Posterior cingulate gyrus (tissue), 11 donors: ENCODE results near the gene USP16.
"Not testable (repeated sequence)": the region's sequence is repeated elsewhere in the genome, so short reads cannot be mapped to it uniquely, and the experiment has no call there.

Experiments
- DNase-seq, 10 donors: peaks; one replicate each; pipeline versions ENCODE4 v3.0.0 to v3.0.0-alpha.2; 2020 to 2021; ENCODE audit warnings: mixed read lengths in 3 of 10
- intact Hi-C: fragments of 100-400 bp; cut with DNase I; formaldehyde crosslinking; loops from one replicate; pipeline ENCODE4 v1.15.1; 2023

Gene USP16

GRCh38 chr21:29030909-29031308 is 6.4 kb downstream of the USP16 start:
- intact Hi-C loops: no loop called here
- no peak for DNase-seq

- no peak for DNase-seq
- intact Hi-C loops: no loop called here
These were observed 8.8 kb downstream of the USP16 start for GRCh38 chr21:29033301-29033700.

GRCh38 chr21:29033871-29034270 is 9.4 kb downstream of the USP16 start:
- intact Hi-C loops: no loop called here
- DNase-seq: no peak

- no peak for DNase-seq
- intact Hi-C loops: no loop called here
These were observed 10.2 kb downstream of the USP16 start for GRCh38 chr21:29034678-29035077.

- DNase-seq: no peak
- intact Hi-C loops: no loop called here
These were observed 27.8 kb downstream of the USP16 start for GRCh38 chr21:29052224-29052623.

DNA sequence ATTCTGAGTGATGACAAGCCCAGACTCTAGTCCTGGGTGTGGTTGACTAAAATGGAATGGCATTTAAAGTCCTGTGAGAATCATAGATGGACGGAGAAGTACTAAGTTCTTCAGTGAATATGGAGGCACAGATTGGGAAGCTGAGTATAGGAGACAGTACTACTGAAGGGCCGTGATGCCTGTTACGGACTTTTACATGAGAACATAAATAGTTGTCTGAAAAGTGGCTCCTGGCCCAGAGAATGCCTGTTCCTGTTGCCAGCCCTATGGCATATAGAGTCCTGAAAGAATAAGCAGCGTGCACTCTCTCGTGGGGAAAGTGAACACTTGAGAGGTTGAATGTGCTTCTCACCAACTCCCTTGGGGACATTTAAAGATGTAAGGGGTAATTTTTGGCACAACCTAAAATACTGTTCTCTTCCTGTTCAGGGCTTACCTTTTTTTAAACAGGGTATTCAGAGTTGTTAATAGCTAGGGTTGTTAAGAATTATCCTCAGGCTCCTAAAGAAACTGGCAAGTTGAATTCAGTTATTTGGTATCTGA is 28.6 kb downstream of the USP16 start:
- DNase-seq: no peak
- intact Hi-C loops: no loop called here

DNA sequence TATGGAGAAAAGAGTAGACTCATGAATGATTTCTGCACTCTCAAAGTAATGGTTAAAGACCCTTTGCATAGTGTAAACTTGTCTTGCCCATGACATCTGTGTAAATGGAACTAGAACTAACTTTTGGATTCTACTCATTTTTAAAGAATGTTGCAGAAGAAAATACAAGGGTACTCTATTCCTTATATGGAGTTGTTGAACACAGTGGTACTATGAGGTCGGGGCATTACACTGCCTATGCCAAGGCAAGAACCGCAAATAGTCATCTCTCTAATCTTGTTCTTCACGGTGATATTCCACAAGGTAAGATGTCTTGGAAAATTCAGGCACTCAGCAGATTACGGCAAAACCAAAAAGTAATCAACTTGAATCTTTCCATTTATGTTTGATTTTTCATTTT is 29.2 kb downstream of the USP16 start:
- DNase-seq: no peak
- intact Hi-C loops: no loop called here

- no peak for DNase-seq
- intact Hi-C loops: no loop called here
These were observed 30.6 kb downstream of the USP16 start for GRCh38 chr21:29055080-29055479.

DNA sequence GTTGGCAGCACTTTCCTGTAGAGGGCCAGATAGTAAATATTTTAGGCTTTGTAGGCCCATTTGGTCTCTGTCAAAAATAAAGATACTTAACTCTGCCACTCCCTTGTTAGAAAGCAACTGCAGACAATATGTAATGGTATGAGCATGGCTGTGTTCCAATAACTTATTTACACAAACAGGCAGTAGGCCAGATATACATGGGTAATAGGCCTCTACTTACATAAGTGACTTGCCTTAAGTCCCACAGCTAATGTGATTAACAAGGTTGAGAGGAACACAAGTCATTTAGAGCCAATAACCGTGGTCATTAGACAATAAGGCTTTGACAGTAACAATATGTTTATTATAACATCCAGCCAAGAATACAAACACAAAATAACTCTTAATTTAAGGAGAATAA is 31.5 kb downstream of the USP16 start:
- DNase-seq: no peak
- intact Hi-C loops: no loop called here

DNA sequence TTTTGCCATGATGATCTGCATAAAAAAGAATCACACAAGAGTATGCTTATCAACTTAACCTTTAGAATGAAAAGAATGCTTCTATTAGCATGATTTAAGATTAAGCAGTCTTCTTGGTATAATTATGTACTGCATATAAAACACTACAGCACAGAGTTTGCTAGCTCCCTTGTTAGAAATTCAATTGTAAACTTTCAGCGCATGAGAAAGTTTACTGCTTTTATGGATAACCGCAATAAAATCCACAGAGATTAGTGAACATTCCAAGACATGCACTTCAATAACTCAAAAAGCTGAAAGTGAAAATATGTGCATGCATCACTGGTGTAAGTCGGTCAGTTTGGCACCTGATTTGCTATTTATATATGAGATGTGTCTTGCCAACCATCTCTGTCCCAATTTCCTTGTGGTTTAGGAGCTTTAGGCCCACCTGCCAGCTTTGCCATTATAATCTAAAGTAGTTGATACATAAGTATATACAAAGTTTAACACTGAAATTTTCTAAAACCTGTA is 32.1 kb downstream of the USP16 start:
- intact Hi-C loops: no loop called here
- DNase-seq: no peak

DNA sequence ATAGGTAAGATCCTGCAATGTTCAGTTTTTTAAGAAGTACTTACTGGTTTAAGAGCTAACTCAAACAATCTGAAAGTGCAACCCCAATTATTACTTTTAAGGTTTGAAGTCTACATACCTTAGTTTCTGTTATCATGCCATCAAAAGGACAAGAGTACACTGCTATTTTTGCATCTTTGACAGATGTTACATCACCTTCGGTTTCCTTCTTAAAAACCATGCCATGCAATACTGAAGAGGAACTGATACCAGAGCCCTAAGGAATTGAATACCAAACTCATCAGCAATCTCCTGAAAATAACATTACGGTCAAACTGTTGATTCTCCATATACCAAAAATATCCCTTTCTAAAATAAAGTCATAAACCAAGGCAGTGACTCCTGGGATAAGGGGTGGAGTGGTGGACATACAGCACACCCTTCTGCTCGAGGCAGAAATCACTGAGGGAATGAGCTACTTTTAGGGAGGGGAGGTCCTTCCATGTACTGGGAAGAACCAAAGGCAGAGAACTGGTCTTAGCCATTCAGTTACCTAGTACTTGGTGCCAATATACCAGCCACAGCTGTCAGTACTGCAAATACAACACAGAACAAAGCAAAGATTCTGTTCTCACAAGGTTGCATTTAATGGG is 40.5 kb downstream of the USP16 start:
- intact Hi-C loops: no loop called here
- DNase-seq: no peak

GRCh38 chr21:29072873-29073221 is 48.4 kb downstream of the USP16 start:
- DNase-seq: no peak
- intact Hi-C loops: loop anchor here (2.0 to 5.0 kb wide), 2 partner anchors 48 to 224 kb away; partner anchors contain the start of genes BACH1 and USP16

DNA sequence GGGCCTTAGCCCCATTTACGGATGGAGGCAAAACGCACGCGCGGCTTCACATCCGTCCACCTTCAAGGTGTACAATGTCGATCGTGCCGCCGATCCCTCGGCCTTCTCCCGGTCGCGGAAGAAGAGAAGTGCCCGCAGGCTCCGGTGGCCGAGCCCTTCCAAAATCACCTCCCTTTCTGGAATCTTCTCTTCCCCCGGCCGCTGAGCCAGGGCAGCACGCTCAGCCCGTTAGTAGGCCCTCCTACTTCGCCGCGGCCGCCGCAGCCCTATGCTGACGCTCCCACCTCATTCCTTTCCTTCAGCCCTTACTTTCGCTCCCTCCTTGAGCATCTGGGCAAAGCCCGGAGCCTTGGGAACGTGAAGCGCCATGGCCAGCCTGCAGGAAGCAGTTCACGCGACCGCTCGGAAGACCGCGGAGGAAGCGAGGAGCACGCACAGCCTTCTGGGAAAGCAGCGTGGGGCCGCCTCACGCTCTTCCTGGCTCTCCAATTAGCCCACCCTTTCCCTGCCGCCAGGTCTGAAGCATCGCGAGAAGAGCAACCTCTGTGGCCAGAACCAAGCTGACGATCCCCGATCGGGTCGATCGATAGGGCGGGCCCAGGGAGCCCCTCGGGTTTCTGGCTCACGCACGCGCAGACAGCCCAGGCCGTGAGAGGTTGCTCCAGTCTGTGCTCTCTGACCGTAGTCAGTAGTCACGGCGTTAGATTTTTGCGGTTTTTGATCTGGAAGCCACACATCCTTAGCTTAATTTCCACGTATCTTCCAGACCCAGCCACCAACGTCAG is 48.9 kb downstream of the USP16 start, which contains the start of gene CCT8:
Gene CCT8 (minus strand): TSS at position 427 of the 785 bp plus-strand sequence. CDS start 58 bp downstream, at position 369.
- peak; percentile 97 to 100 (median 98) for DNase-seq
- intact Hi-C loops: loop anchor here (2.0 to 5.0 kb wide), 2 partner anchors 49 to 224 kb away; partner anchors contain the start of genes BACH1 and USP16

GRCh38 chr21:29074007-29074376 is 49.5 kb downstream of the USP16 start:
- intact Hi-C loops: loop anchor here (5.0 kb wide), 1 partner anchor 223 kb away; the partner anchor contains the start of gene BACH1
- DNase-seq: no peak

- intact Hi-C loops: loop anchor here (5.0 kb wide), 1 partner anchor 223 kb away; the partner anchor contains the start of gene BACH1
- DNase-seq: no peak
These were observed 50.3 kb downstream of the USP16 start for GRCh38 chr21:29074783-29075182.

DNA sequence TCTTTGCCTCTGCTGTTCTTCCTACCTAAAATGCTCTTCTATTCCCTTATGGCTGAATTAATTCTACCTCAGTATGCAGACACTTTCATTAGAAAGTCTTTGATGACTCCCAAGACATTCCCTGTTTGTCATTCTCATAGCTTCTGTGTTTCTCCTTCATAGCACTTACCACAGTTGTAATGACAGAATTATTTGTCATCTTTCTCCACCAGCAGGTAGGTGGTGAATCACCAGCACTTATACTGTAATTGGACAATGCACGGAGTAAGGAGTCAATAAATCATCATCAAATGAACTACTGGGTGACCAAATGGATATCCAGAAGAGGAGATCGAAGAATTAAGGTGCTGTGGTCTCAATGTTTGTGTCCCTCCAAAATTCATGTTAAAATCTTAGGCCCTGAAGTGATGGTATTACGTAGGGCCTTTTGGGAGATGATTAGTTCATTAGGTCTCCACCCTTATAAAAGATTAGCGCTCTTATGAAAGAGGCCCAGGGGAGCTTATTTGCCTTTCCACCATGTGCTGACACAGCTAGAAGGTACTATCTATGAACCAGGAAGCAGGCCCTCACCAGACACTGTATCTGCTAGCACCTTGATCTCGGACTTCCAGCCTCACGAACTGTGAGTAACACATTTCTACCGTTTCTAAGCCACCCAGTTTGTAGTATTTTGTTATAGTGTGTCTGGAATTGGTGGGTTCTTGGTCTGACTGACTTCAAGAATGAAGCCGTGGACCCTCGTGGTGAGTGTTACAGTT is 51.4 kb downstream of the USP16 start:
- intact Hi-C loops: no loop called here

GRCh38 chr21:29076731-29077640 is 52.5 kb downstream of the USP16 start:
- intact Hi-C loops: not testable (repeated sequence)
- DNase-seq: peak in 6 of 10 donors; percentile 20 to 89 (median 44)

More for the DNA sequence above, 51.4 kb downstream of the USP16 start:
- no peak for DNase-seq

- intact Hi-C loops: no loop called here
These were observed 53.2 kb downstream of the USP16 start for GRCh38 chr21:29077651-29078090.

More at GRCh38 chr21:29077651-29078090, 53.2 kb downstream of the USP16 start:
- no peak for DNase-seq
